ENCODE data around the gene PRDM5.

GRCh38 chr4:120964596-120964995 is 42.1 kb upstream of the PRDM5 start:
- TF ChIP-seq CTCF (conservative IDR thresholded peaks at IDR 0.05) (no peak), EZH2 (IDR thresholded peaks at IDR 0.05; ENCODE audit: low read depth) (no peak)
